ENCODE measurements around the gene KCNK7.
"Not testable (repeated sequence)": the region's sequence is repeated elsewhere in the genome, so short reads cannot be mapped to it uniquely, and the experiment has no call there.

The KCNK7 gene

GRCh38 chr11:65572356-65573051 is 23.1 kb downstream of the KCNK7 start, which contains the start of gene FAM89B:
Gene FAM89B, plus strand, starts transcription at chr11:65572538. Its CDS starts 132 bp downstream, at chr11:65572670.
- no peak for TF ChIP-seq ZNF274 (IDR thresholded peaks at IDR 0.05; ENCODE audit: low read depth, low read length)
- H3K4me3 ChIP-seq (ENCODE audit: low read length): peak within 1 kb of the TSS; percentile 70

GRCh38 chr11:65571940-65572339 is 23.7 kb downstream of the KCNK7 start:
- TF ChIP-seq ZNF274 (IDR thresholded peaks at IDR 0.05; ENCODE audit: low read depth, low read length): no peak
- no peak overlapping the region; the same call in 1 of the 2 replicates for H3K4me3 ChIP-seq (ENCODE audit: low read length)

- peak overlapping the region; percentile 86; the same call in 1 of the 2 replicates for H3K4me3 ChIP-seq (ENCODE audit: low read length)
- no peak for TF ChIP-seq ZNF274 (IDR thresholded peaks at IDR 0.05; ENCODE audit: low read depth, low read length)
Observed at GRCh38 chr11:65571420-65571819, 24.2 kb downstream of the KCNK7 start.

- H3K4me3 ChIP-seq (ENCODE audit: low read length): peak within 1 kb of the TSS; percentile 86
- TF ChIP-seq ZNF274 (IDR thresholded peaks at IDR 0.05; ENCODE audit: low read depth, low read length): no peak
Observed at GRCh38 chr11:65569973-65570918, 25.4 kb downstream of the KCNK7 start, which contains the start of gene ZNRD2. Gene ZNRD2, plus strand, starts transcription at chr11:65570477. Its CDS starts 15 bp downstream, at chr11:65570492.

GRCh38 chr11:65569164-65569972 is 26.2 kb downstream of the KCNK7 start:
- peak overlapping the region; percentile 64 for H3K4me3 ChIP-seq (ENCODE audit: low read length)
- no peak for TF ChIP-seq ZNF274 (IDR thresholded peaks at IDR 0.05; ENCODE audit: low read depth, low read length)

- no peak overlapping the region for H3K4me3 ChIP-seq (ENCODE audit: low read length)
- TF ChIP-seq ZNF274 (IDR thresholded peaks at IDR 0.05; ENCODE audit: low read depth, low read length): no peak
Observed at GRCh38 chr11:65565624-65566453, 29.8 kb downstream of the KCNK7 start.

GRCh38 chr11:65564879-65565559 is 30.6 kb downstream of the KCNK7 start:
- H3K4me3 ChIP-seq (ENCODE audit: low read length): not testable (repeated sequence)

- H3K4me3 ChIP-seq (ENCODE audit: low read length): no peak overlapping the region
Observed at GRCh38 chr11:65563601-65564000, 32.0 kb downstream of the KCNK7 start.

GRCh38 chr11:65562788-65563187 is 32.8 kb downstream of the KCNK7 start:
- H3K4me3 ChIP-seq (ENCODE audit: low read length): no peak overlapping the region
- no peak for TF ChIP-seq ZNF274 (IDR thresholded peaks at IDR 0.05; ENCODE audit: low read depth, low read length)

More at GRCh38 chr11:65563601-65564000, 32.0 kb downstream of the KCNK7 start:
- TF ChIP-seq ZNF274 (IDR thresholded peaks at IDR 0.05; ENCODE audit: low read depth, low read length): no peak

- no peak for TF ChIP-seq ZNF274 (IDR thresholded peaks at IDR 0.05; ENCODE audit: low read depth, low read length)
- H3K4me3 ChIP-seq (ENCODE audit: low read length): no peak overlapping the region
Observed at GRCh38 chr11:65562020-65562419, 33.6 kb downstream of the KCNK7 start.

GRCh38 chr11:65560555-65561418 is 34.8 kb downstream of the KCNK7 start:
- no peak for TF ChIP-seq ZNF274 (IDR thresholded peaks at IDR 0.05; ENCODE audit: low read depth, low read length)
- H3K4me3 ChIP-seq (ENCODE audit: low read length): no peak overlapping the region
